HG03342 (cell line): ENCODE measurements around the gene C2orf49.

Experiments
- ATAC-seq: cut with Tn5 transposase; IDR thresholded peaks from one replicate; pipeline ENCODE4 v1.9.1; 2021; ENCODE audit warnings: mild to moderate bottlenecking, moderate library complexity; ENCODE audit not compliant: unreplicated experiment

The C2orf49 gene

GRCh38 chr2:105381101-105381668 is 43.8 kb downstream of the C2orf49 start:
- no peak for ATAC-seq

- ATAC-seq, result no peak
Measured at GRCh38 chr2:105382177-105382576, 44.8 kb downstream of the C2orf49 start.

GRCh38 chr2:105383432-105384166 is 46.3 kb downstream of the C2orf49 start:
- ATAC-seq, result no peak

- ATAC-seq, result no peak
Measured at GRCh38 chr2:105384216-105384615, 46.9 kb downstream of the C2orf49 start.

- no peak for ATAC-seq
Measured at GRCh38 chr2:105384861-105385260, 47.5 kb downstream of the C2orf49 start.

- ATAC-seq, result no peak
Measured at GRCh38 chr2:105385731-105386540, 48.6 kb downstream of the C2orf49 start.

GRCh38 chr2:105387225-105387624 is 49.9 kb downstream of the C2orf49 start:
- no peak for ATAC-seq

- ATAC-seq, result no peak
Measured at GRCh38 chr2:105388971-105389381, 51.6 kb downstream of the C2orf49 start.

GRCh38 chr2:105390454-105390853 is 53.1 kb downstream of the C2orf49 start:
- no peak for ATAC-seq

GRCh38 chr2:105391058-105391627 is 53.8 kb downstream of the C2orf49 start:
- ATAC-seq, result no peak

- no peak for ATAC-seq
Measured at GRCh38 chr2:105391763-105392662, 54.7 kb downstream of the C2orf49 start.

GRCh38 chr2:105393373-105394055 is 56.2 kb downstream of the C2orf49 start:
- ATAC-seq, result no peak

- no peak for ATAC-seq
Measured at GRCh38 chr2:105394951-105395611, 57.7 kb downstream of the C2orf49 start.

- no peak for ATAC-seq
Measured at GRCh38 chr2:105395691-105396090, 58.4 kb downstream of the C2orf49 start.

GRCh38 chr2:105396254-105397024 is 59.1 kb downstream of the C2orf49 start:
- ATAC-seq, result no peak

GRCh38 chr2:105397025-105397722 is 59.8 kb downstream of the C2orf49 start:
- no peak for ATAC-seq

- ATAC-seq, result no peak
Measured at GRCh38 chr2:105397953-105398335, 60.6 kb downstream of the C2orf49 start.
